Vagina (tissue), 2 donors: Measurements from ENCODE around the gene DMBX1.

ENCODE experiments used
- POLR2A ChIP-seq, 2 donors: fragments of 450-650 bp; IDR thresholded peaks; one replicate each; pipeline ENCODE4 v1.6.1; 2017; ENCODE audit warnings: antibody characterized with exemption in 2 of 2, mild to moderate bottlenecking in 2 of 2, moderate library complexity in 2 of 2
- POLR2AphosphoS5 ChIP-seq, 2 donors: sonication (generic); formaldehyde crosslinking; IDR thresholded peaks; one replicate each; pipeline ENCODE4 v1.9.0; 2017; ENCODE audit warnings: antibody characterized with exemption in 2 of 2, mild to moderate bottlenecking in 2 of 2, low read depth in 1 of 2; ENCODE audit not compliant: insufficient read depth in 1 of 2
- TF ChIP-seq, protein P1 (sequence below), 3 experiments: fragments of 450-650 bp in 2 of 3; fragments of 200-600 bp in 1 of 3; sonication (generic) in 1 of 3; IDR thresholded peaks; one replicate each; pipeline ENCODE4 v1.5.1; 2017 to 2019; ENCODE audit warnings: antibody characterized with exemption in 3 of 3, mild to moderate bottlenecking in 2 of 3, moderate library complexity in 2 of 3

DNA sequence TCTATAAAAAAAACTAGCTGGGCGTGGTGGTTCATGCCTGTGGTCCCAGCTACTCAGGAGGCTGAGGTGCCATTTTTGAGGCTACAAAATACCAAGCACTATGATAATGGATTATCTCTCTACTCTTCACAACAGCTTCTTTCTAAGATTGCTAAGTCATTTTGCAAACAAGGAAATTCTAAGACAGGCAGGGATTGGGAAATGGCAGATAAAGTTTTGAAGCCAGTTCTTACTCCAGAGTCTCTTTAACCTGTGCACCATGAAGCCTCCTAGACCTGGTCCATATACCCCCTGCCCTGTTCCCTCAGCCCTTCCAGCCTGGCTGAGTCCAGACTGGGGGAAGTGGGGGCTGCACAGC lies 39.5 kb upstream of the DMBX1 start:
- TF ChIP-seq POLR2AphosphoS5 (IDR thresholded peaks at IDR 0.05; ENCODE audit: insufficient read depth in 1 of 2, low read depth in 1 of 2) (no peak), POLR2A (IDR thresholded peaks at IDR 0.05) (no peak)
- TF ChIP-seq, protein P1, sequence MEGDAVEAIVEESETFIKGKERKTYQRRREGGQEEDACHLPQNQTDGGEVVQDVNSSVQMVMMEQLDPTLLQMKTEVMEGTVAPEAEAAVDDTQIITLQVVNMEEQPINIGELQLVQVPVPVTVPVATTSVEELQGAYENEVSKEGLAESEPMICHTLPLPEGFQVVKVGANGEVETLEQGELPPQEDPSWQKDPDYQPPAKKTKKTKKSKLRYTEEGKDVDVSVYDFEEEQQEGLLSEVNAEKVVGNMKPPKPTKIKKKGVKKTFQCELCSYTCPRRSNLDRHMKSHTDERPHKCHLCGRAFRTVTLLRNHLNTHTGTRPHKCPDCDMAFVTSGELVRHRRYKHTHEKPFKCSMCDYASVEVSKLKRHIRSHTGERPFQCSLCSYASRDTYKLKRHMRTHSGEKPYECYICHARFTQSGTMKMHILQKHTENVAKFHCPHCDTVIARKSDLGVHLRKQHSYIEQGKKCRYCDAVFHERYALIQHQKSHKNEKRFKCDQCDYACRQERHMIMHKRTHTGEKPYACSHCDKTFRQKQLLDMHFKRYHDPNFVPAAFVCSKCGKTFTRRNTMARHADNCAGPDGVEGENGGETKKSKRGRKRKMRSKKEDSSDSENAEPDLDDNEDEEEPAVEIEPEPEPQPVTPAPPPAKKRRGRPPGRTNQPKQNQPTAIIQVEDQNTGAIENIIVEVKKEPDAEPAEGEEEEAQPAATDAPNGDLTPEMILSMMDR (IDR thresholded peaks at IDR 0.05) = no peak
